GM12878 (cell line): ENCODE results near the gene NEUROD6. TPM values are rescaled to one million over a fixed set of nuclear protein-coding genes. Genes with fewer than 3 reads are reported as not detected.

Experiments
- ATAC-seq: fragments of 200-7000 bp; cut with Tn5 transposase; 3 replicates; pipeline ENCODE4 v1.9.1; 2020; ENCODE audit warnings: mild to moderate bottlenecking, moderate library complexity
- Bru-seq: library from RNA; stranded (reverse); fragments of 400-500 nt; gene quantifications from one replicate; lab custom pipeline; 2021; lab: Mats Ljungman, UMichigan
- BruChase-seq, 2 experiments: library from RNA; stranded (reverse); fragments of 400-500 nt; gene quantifications; one replicate each; lab custom pipeline; 2021; lab: Mats Ljungman, UMichigan
- BruUV-seq: library from RNA; stranded (reverse); fragments of 400-500 nt; replicated peaks from 2 replicates; lab custom pipeline; 2021; lab: Mats Ljungman, UMichigan
- CTCF ChIA-PET: fragments of 300-600 bp; sonication (Branson Sonifier 250); formaldehyde crosslinking; extraction: SDS; loops from one replicate; lab custom pipeline; 2021; ENCODE audit warnings: inconsistent platforms; lab: Yijun Ruan, JAX
- POLR2A ChIA-PET: fragments of 350-600 bp; formaldehyde crosslinking; extraction: SDS; loops from one replicate; lab custom pipeline; 2021; ENCODE audit warnings: inconsistent platforms; lab: Charles Lee
- RAD21 ChIA-PET: fragments of 300-600 bp; sonication (Branson Sonifier 250); formaldehyde crosslinking; loops from one replicate; lab custom pipeline; 2023; ENCODE audit warnings: antibody characterized with exemption; ENCODE audit not compliant: unreplicated experiment; lab: Charles Lee
- SMC1A ChIA-PET: fragments of 300-600 bp; sonication (Branson Sonifier 250); formaldehyde crosslinking; loops from one replicate; lab custom pipeline; 2023; ENCODE audit not compliant: unreplicated experiment, uncharacterized antibody; lab: Charles Lee
- DNase-seq: peaks from one replicate; pipeline ENCODE4 v3.0.0-alpha.2; 2011; ENCODE audit warnings: low read depth, low spot score
- FAIRE-seq: peaks from 3 replicates; lab custom pipeline; 2011; peaks lifted over from hg19 to GRCh38; lab: Jason Lieb, UNC
- H2AFZ ChIP-seq: 2 replicates; pipeline ENCODE4 v1.6.0; 2011; ENCODE audit warnings: low read depth, low read length, control low read depth; ENCODE audit not compliant: control insufficient read depth
- H3K27ac ChIP-seq: 2 replicates; pipeline ENCODE4 v1.5.1; 2011; ENCODE audit warnings: control low read depth; ENCODE audit not compliant: control insufficient read depth, insufficient read depth
- H3K27me3 ChIP-seq, 2 experiments: replicated peaks in 1 of 2; 2 replicates each; pipeline versions ENCODE4 v1.6.0 to v1.6.1; 2011; ENCODE audit warnings: low read length in 1 of 2; ENCODE audit not compliant: control insufficient read depth in 2 of 2, insufficient read depth in 2 of 2
- H3K36me3 ChIP-seq, 2 experiments: 2 replicates each; pipeline ENCODE4 v1.5.1; 2011; ENCODE audit warnings: low read length in 1 of 2; ENCODE audit not compliant: control insufficient read depth in 2 of 2, insufficient read depth in 2 of 2
- H3K4me1 ChIP-seq: 2 replicates; pipeline ENCODE4 v1.6.1; 2011; ENCODE audit warnings: mild to moderate bottlenecking, low read length, moderate library complexity, mixed read lengths; ENCODE audit not compliant: control insufficient read depth, insufficient read depth
- H3K4me2 ChIP-seq: 2 replicates; pipeline ENCODE4 v1.6.0; 2011; ENCODE audit warnings: control low read depth; ENCODE audit not compliant: control insufficient read depth, insufficient read depth
- H3K4me3 ChIP-seq: fragments of 200-600 bp; sonication (generic); 2 replicates; pipeline ENCODE4 v1.5.1; 2016
- H3K79me2 ChIP-seq: 2 replicates; pipeline ENCODE4 v1.6.0; 2011; ENCODE audit warnings: low read length; ENCODE audit not compliant: control insufficient read depth, insufficient read depth
- H3K9ac ChIP-seq: 2 replicates; pipeline ENCODE4 v1.8.0; 2011; ENCODE audit warnings: low read length, control low read depth, mixed read lengths; ENCODE audit not compliant: control insufficient read depth, insufficient read depth
- H3K9me3 ChIP-seq: replicated peaks from 3 replicates; pipeline ENCODE4 v1.5.1; 2011; ENCODE audit warnings: mild to moderate bottlenecking, low read length; ENCODE audit not compliant: control insufficient read depth, insufficient read depth
- H4K20me1 ChIP-seq: 2 replicates; pipeline ENCODE4 v1.6.0; 2011; ENCODE audit not compliant: control insufficient read depth, insufficient read depth
- HDGF ChIP-seq: fragments of 450-650 bp; IDR thresholded peaks from 2 replicates; pipeline ENCODE4 v1.6.1; 2016; ENCODE audit warnings: antibody characterized with exemption
- JUNB ChIP-seq: IDR thresholded peaks from 2 replicates; pipeline ENCODE4 v1.6.1; 2016; ENCODE audit warnings: antibody characterized with exemption, mild to moderate bottlenecking
- KDM1A ChIP-seq: fragments of 200-600 bp; sonication (generic); IDR thresholded peaks from 2 replicates; pipeline ENCODE4 v1.6.1; 2016; ENCODE audit warnings: borderline replicate concordance
- MYC ChIP-seq: IDR thresholded peaks from 2 replicates; pipeline ENCODE4 v1.6.1; 2011; ENCODE audit warnings: mild to moderate bottlenecking, low read length, moderate library complexity, inconsistent platforms; ENCODE audit not compliant: insufficient read depth, insufficient replicate concordance, insufficient read length, severe bottlenecking
- NFYA ChIP-seq: IDR thresholded peaks from 2 replicates; pipeline ENCODE4 v1.6.1; 2011; ENCODE audit warnings: low read depth, mild to moderate bottlenecking, low read length, improper control_type of control experiment, borderline replicate concordance
- NR2F1 ChIP-seq: fragments of 450-650 bp; conservative IDR thresholded peaks from 2 replicates; pipeline ENCODE4 v1.6.1; 2017; ENCODE audit warnings: mild to moderate bottlenecking
- SREBF1 ChIP-seq: IDR thresholded peaks from 2 replicates; pipeline ENCODE4 v1.6.1; 2012; ENCODE audit warnings: mild to moderate bottlenecking, low read length
- TARDBP ChIP-seq: IDR thresholded peaks from 2 replicates; pipeline ENCODE4 v1.6.1; 2016; ENCODE audit warnings: borderline replicate concordance
- WGBS: methylation state at CpG from one replicate; pipeline ENCODE4 v1.1.6; 2016; ENCODE audit warnings: low lambda C conversion rate; ENCODE audit not compliant: insufficient replicate concordance, insufficient coverage; ENCODE audit errors: missing lambda C conversion rate; 5-methylcytosine and 5-hydroxymethylcytosine counted together
- in situ Hi-C: fragments of 300-500 bp; cut with MboI; formaldehyde crosslinking; loops from 9 replicates; pipeline ENCODE4 v1.14.3; 2018; ENCODE audit warnings: mixed read lengths
- intact Hi-C: fragments of 100-400 bp; cut with micrococcal nuclease; formaldehyde crosslinking; loops from one replicate; pipeline ENCODE4 v1.14.2; 2022; ENCODE audit not compliant: unreplicated experiment
- long read RNA-seq, 2 experiments: library from polyadenylated mRNA; unstranded; transcript quantifications; one replicate each; pipeline ENCODE4 v2.0.0, GENCODE V29; 2019 to 2020
- polyA minus RNA-seq, 3 experiments: library from RNA; depleted of rRNA, polyadenylated mRNA; stranded (reverse); fragments of >200 nt; gene quantifications; 2 replicates each; pipeline ENCODE4 v1.2.3, GENCODE V29; 2011
- polyA plus RNA-seq, 11 experiments: library from polyadenylated mRNA; depleted of rRNA in 4 of 11; unstranded in 6 of 11; stranded (reverse) in 5 of 11; fragments of >200 nt; fragmentation: Nextera tagmentation in 4 of 11; fragmentation: Illumina TruSeq in 1 of 11; extraction: Ambion mirVana in 4 of 11; extraction: Trizol in 1 of 11; gene quantifications; 1 replicate in 1 of 11; 2 replicates in 10 of 11; pipeline versions ENCODE4 v1.2.1 to v1.2.3, GENCODE V29; 2011 to 2016; ENCODE audit warnings: inconsistent platforms in 2 of 11, missing spikeins in 2 of 11, low read depth in 1 of 11
- total RNA-seq, 4 experiments: library from RNA; depleted of rRNA in 3 of 4; stranded (reverse); fragments of >200 nt in 3 of 4; fragmentation: Illumina TruSeq in 1 of 4; extraction: Trizol in 1 of 4; gene quantifications; 2 replicates each; pipeline versions ENCODE4 v1.2.1 to v1.2.3, GENCODE V29; 2013 to 2021
- TF ChIP-seq, protein P1 (sequence below): fragments of 450-650 bp; IDR thresholded peaks from 2 replicates; pipeline ENCODE4 v1.6.1; 2016; ENCODE audit warnings: mild to moderate bottlenecking, moderate library complexity, borderline replicate concordance
- TF ChIP-seq, protein P2 (sequence below): IDR thresholded peaks from 2 replicates; pipeline ENCODE4 v1.6.1; 2011; ENCODE audit warnings: mild to moderate bottlenecking, low read depth, low read length, moderate library complexity; ENCODE audit not compliant: insufficient replicate concordance
- TF ChIP-seq, protein P3 (sequence below): fragments of 450-650 bp; IDR thresholded peaks from 2 replicates; pipeline ENCODE4 v1.6.1; 2017; ENCODE audit warnings: mild to moderate bottlenecking, moderate library complexity
- TF ChIP-seq, protein P4 (sequence below): IDR thresholded peaks from 2 replicates; pipeline ENCODE4 v1.6.1; 2012; ENCODE audit warnings: low read depth, low read length, improper control_type of control experiment

Gene NEUROD6
- total RNA-seq (2013; cell fraction: nucleolus; rRNA removed) = not detected in 2 replicates
- total RNA-seq (2014; rRNA removed) (not detected in 2 replicates), total RNA-seq (2014; rRNA removed; fragmentation: Illumina TruSeq; extraction: Trizol) (not detected in 2 replicates), total RNA-seq (2021) (not detected in 2 replicates), polyA plus RNA-seq (2011; rRNA removed) (not detected in 2 replicates), polyA plus RNA-seq (2014; fragmentation: Illumina TruSeq; extraction: Trizol) (not detected in 2 replicates), polyA plus RNA-seq (2014; fragmentation: Nextera tagmentation; extraction: Ambion mirVana) (not detected), polyA plus RNA-seq (2014; rRNA removed) (not detected in 2 replicates), polyA plus RNA-seq (2016; fragmentation: Nextera tagmentation; extraction: Ambion mirVana) (not detected), polyA minus RNA-seq (2011; rRNA and poly(A)+ RNA removed) (not detected in 2 replicates), Bru-seq, nascent RNA (not detected), BruChase-seq, experiment 1, labeled RNA remaining after a 6-hour chase (not detected), BruChase-seq, experiment 2, labeled RNA remaining after a 2-hour chase (not detected)
- polyA plus RNA-seq (2011; ENCODE audit: low read depth) = not detected
- polyA plus RNA-seq (2011; cell fraction: cytosol; rRNA removed) = not detected in 2 replicates
- polyA plus RNA-seq (2011; cell fraction: nucleus; rRNA removed) = not detected in 2 replicates
- not detected in 2 replicates for polyA plus RNA-seq (2012)
- not detected in 2 replicates for polyA minus RNA-seq (2011; cell fraction: cytosol; rRNA and poly(A)+ RNA removed)
- not detected in 2 replicates for polyA minus RNA-seq (2011; cell fraction: nucleus; rRNA and poly(A)+ RNA removed)
- long read RNA-seq, experiment 1 = 0 reads
- long read RNA-seq, experiment 2 = 0 reads

DNA sequence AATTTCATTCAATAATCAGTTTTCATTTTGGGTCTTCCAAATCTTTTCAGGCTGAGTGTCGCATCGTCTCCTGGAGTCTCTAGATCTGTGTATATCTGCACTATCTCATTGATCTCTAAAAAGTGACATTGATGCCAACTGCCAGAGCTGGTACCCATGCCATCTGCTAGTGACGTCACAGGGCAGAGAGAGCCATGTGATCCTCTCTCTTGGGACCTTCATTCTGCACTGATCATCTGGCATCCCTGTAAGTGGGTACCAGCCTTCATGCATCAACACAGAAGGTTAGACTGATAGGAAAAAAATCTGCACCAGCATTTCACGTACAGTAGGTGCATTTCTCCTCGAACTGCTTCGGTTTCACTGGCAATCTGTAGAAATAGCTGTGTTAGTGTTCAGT, at the start of gene NEUROD6:
NEUROD6 (minus strand) TSS at position 124 of the 400 bp plus-strand sequence. CDS start 1,458 bp downstream, outside the sequence.
- no TSS peak for BruUV-seq
- no peaks in the 10 kb centered on the region for H3K4me1 ChIP-seq
- H4K20me1 ChIP-seq = no peaks in the 10 kb centered on the region
- 38% methylated on average over 6 of the region's 6 CpGs for WGBS
- H3K36me3 ChIP-seq = no peaks in the 10 kb centered on the region
- ChIA-PET SMC1A (no interaction called here), POLR2A (no interaction called here), RAD21 (no interaction called here), CTCF (no interaction called here)
- in situ Hi-C loops = no loop called here
- H3K4me2 ChIP-seq = no peak within 1 kb of the TSS
- FAIRE-seq = no peak
- H3K4me3 ChIP-seq = no peak within 1 kb of the TSS
- H3K27me3 ChIP-seq = peaks cover 2 to 6% of the 10 kb centered on the region in 2 experiments; a peak in 2 of 4 replicates
- H3K9ac ChIP-seq = no peak within 1 kb of the TSS
- no peak within 1 kb of the TSS for H2AFZ ChIP-seq
- DNase-seq = no peak
- no peaks in the 10 kb centered on the region for H3K9me3 ChIP-seq
- no peaks in the 10 kb centered on the region for H3K79me2 ChIP-seq
- intact Hi-C loops = no loop called here
- ATAC-seq = no peak
- no peak within 1 kb of the TSS for H3K27ac ChIP-seq
- TF ChIP-seq TARDBP = no peak
- TF ChIP-seq KDM1A = no peak
- TF ChIP-seq, protein P1, sequence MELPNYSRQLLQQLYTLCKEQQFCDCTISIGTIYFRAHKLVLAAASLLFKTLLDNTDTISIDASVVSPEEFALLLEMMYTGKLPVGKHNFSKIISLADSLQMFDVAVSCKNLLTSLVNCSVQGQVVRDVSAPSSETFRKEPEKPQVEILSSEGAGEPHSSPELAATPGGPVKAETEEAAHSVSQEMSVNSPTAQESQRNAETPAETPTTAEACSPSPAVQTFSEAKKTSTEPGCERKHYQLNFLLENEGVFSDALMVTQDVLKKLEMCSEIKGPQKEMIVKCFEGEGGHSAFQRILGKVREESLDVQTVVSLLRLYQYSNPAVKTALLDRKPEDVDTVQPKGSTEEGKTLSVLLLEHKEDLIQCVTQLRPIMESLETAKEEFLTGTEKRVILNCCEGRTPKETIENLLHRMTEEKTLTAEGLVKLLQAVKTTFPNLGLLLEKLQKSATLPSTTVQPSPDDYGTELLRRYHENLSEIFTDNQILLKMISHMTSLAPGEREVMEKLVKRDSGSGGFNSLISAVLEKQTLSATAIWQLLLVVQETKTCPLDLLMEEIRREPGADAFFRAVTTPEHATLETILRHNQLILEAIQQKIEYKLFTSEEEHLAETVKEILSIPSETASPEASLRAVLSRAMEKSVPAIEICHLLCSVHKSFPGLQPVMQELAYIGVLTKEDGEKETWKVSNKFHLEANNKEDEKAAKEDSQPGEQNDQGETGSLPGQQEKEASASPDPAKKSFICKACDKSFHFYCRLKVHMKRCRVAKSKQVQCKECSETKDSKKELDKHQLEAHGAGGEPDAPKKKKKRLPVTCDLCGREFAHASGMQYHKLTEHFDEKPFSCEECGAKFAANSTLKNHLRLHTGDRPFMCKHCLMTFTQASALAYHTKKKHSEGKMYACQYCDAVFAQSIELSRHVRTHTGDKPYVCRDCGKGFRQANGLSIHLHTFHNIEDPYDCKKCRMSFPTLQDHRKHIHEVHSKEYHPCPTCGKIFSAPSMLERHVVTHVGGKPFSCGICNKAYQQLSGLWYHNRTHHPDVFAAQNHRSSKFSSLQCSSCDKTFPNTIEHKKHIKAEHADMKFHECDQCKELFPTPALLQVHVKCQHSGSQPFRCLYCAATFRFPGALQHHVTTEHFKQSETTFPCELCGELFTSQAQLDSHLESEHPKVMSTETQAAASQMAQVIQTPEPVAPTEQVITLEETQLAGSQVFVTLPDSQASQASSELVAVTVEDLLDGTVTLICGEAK = no peak
- no peak for TF ChIP-seq NR2F1
- TF ChIP-seq NFYA = no peak
- TF ChIP-seq, protein P2, sequence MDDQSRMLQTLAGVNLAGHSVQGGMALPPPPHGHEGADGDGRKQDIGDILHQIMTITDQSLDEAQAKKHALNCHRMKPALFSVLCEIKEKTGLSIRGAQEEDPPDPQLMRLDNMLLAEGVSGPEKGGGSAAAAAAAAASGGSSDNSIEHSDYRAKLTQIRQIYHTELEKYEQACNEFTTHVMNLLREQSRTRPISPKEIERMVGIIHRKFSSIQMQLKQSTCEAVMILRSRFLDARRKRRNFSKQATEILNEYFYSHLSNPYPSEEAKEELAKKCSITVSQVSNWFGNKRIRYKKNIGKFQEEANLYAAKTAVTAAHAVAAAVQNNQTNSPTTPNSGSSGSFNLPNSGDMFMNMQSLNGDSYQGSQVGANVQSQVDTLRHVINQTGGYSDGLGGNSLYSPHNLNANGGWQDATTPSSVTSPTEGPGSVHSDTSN = no peak
- TF ChIP-seq, protein P3, sequence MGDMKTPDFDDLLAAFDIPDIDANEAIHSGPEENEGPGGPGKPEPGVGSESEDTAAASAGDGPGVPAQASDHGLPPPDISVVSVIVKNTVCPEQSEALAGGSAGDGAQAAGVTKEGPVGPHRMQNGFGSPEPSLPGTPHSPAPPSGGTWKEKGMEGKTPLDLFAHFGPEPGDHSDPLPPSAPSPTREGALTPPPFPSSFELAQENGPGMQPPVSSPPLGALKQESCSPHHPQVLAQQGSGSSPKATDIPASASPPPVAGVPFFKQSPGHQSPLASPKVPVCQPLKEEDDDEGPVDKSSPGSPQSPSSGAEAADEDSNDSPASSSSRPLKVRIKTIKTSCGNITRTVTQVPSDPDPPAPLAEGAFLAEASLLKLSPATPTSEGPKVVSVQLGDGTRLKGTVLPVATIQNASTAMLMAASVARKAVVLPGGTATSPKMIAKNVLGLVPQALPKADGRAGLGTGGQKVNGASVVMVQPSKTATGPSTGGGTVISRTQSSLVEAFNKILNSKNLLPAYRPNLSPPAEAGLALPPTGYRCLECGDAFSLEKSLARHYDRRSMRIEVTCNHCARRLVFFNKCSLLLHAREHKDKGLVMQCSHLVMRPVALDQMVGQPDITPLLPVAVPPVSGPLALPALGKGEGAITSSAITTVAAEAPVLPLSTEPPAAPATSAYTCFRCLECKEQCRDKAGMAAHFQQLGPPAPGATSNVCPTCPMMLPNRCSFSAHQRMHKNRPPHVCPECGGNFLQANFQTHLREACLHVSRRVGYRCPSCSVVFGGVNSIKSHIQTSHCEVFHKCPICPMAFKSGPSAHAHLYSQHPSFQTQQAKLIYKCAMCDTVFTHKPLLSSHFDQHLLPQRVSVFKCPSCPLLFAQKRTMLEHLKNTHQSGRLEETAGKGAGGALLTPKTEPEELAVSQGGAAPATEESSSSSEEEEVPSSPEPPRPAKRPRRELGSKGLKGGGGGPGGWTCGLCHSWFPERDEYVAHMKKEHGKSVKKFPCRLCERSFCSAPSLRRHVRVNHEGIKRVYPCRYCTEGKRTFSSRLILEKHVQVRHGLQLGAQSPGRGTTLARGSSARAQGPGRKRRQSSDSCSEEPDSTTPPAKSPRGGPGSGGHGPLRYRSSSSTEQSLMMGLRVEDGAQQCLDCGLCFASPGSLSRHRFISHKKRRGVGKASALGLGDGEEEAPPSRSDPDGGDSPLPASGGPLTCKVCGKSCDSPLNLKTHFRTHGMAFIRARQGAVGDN = no peak
- TF ChIP-seq MYC = no peak
- TF ChIP-seq HDGF = no peak
- TF ChIP-seq SREBF1 = no peak
- TF ChIP-seq, protein P4, sequence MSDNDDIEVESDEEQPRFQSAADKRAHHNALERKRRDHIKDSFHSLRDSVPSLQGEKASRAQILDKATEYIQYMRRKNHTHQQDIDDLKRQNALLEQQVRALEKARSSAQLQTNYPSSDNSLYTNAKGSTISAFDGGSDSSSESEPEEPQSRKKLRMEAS = no peak
- TF ChIP-seq JUNB = no peak
